DOHH2 (cell line): ENCODE results near the gene AGBL4.

Experiments used
- H3F3A ChIP-seq: fragments of 200-600 bp; sonication (generic), shearing (Covaris generic); 2 replicates; pipeline ENCODE4 v1.6.0; 2016; ENCODE audit warnings: antibody characterized with exemption, mild to moderate bottlenecking; ENCODE audit not compliant: control insufficient read depth, insufficient read depth
- H3K27ac ChIP-seq: fragments of 200-600 bp; sonication (generic); 2 replicates; pipeline ENCODE4 v1.5.1; 2014; ENCODE audit warnings: low read depth, mild to moderate bottlenecking, low read length, moderate library complexity
- H3K27me3 ChIP-seq: fragments of 200-600 bp; sonication (generic); 2 replicates; pipeline ENCODE4 v1.6.1; 2014; ENCODE audit warnings: mild to moderate bottlenecking, low read length, mixed read lengths; ENCODE audit not compliant: control insufficient read depth
- H3K36me3 ChIP-seq: fragments of 200-600 bp; sonication (generic); 2 replicates; pipeline ENCODE4 v1.6.1; 2014; ENCODE audit warnings: mild to moderate bottlenecking, low read length, moderate library complexity, mixed read lengths; ENCODE audit not compliant: control insufficient read depth
- H3K4me1 ChIP-seq: fragments of 200-600 bp; sonication (generic); 2 replicates; pipeline ENCODE4 v1.6.1; 2014; ENCODE audit warnings: mild to moderate bottlenecking, low read length, mixed read lengths; ENCODE audit not compliant: control insufficient read depth
- H3K4me2 ChIP-seq: fragments of 200-600 bp; sonication (generic); 2 replicates; pipeline ENCODE4 v1.6.0; 2014; ENCODE audit warnings: mild to moderate bottlenecking, low read length, moderate library complexity
- H3K4me3 ChIP-seq: fragments of 200-600 bp; sonication (generic); 2 replicates; pipeline ENCODE4 v1.5.1; 2014; ENCODE audit warnings: mild to moderate bottlenecking, low read length, mixed read lengths
- H3K79me2 ChIP-seq: fragments of 200-600 bp; sonication (generic); 2 replicates; pipeline ENCODE4 v1.6.1; 2014; ENCODE audit warnings: mild to moderate bottlenecking, low read length, mixed read lengths; ENCODE audit not compliant: control insufficient read depth
- H3K9me2 ChIP-seq: fragments of 200-600 bp; sonication (generic); replicated peaks from 2 replicates; pipeline ENCODE4 v1.6.1; 2014; ENCODE audit warnings: mild to moderate bottlenecking, low read length, mixed read lengths; ENCODE audit not compliant: control insufficient read depth
- H3K9me3 ChIP-seq: fragments of 200-600 bp; sonication (generic); 2 replicates; pipeline ENCODE4 v1.6.1; 2014; ENCODE audit warnings: antibody characterized with exemption, low read length, mixed read lengths; ENCODE audit not compliant: control insufficient read depth, insufficient read depth
- H4K20me1 ChIP-seq: fragments of 200-600 bp; sonication (generic); 2 replicates; pipeline ENCODE4 v1.6.0; 2014; ENCODE audit warnings: low read depth, mild to moderate bottlenecking, antibody characterized with exemption, low read length, moderate library complexity; ENCODE audit not compliant: control insufficient read depth, insufficient read depth
- EZH2phosphoT487 ChIP-seq: fragments of 200-600 bp; sonication (generic); IDR thresholded peaks from 2 replicates; pipeline ENCODE4 v1.6.1; 2017; ENCODE audit warnings: borderline replicate concordance, mild to moderate bottlenecking, antibody characterized with exemption, low read length, moderate library complexity, mixed read lengths
- TF ChIP-seq, protein P1 (sequence below): fragments of 200-600 bp; sonication (generic); IDR thresholded peaks from one replicate; pipeline ENCODE4 v1.5.1; 2014; ENCODE audit warnings: antibody characterized with exemption, mild to moderate bottlenecking, low read depth, low read length; ENCODE audit not compliant: poor library complexity, severe bottlenecking

AGBL4 gene

DNA sequence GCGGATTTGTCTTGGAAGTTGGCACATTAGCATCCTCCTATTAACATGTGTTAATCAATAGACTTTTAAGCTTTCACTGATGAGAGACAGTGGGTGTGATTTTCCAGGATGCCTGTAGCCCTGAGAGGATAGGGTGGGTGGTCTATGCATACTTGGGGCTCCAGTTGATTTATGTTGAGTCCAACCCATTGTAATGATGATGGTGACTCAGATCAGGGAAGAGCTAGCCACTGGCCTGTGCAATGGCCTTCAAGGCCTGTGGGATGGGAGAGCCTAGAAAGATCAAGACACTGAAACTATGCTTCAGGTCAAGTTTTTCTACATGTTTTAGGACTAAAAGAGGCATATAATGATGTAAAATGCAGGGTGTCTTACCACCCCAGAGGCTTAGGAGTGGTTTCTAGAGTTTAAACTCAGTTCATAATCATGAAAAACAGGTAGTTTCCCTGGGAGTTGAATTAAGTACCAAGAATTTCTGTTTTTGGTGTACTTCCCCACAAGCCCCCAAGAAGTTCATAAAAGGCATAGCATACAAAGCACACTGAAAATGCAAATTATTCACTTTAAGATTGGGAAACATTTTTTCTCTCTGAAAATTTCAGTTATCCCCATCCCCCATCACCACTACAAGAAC is 1267.0 kb downstream of the AGBL4 start:
- no peaks in the 10 kb centered on the region for H3K36me3 ChIP-seq
- H4K20me1 ChIP-seq = no peaks in the 10 kb centered on the region

DNA sequence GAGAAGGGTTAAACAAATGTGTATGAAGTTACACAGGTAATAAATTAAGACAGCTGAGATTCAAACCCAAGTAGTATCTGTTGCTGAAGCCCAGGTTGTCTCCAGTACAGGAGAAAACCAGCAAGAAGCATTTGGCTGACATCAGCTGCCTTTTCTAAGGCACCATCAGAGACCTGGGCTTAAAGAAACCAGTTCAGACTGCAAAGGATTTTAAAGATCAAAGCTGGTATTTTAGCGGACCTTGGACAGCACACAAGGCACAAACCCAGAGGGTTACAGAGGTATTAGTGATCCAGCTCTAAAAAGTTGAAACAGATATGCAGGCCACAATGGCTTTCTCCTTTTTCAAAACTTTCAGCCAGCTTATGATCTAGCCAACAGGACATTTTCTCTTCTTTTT is 1270.5 kb downstream of the AGBL4 start:
- Histone ChIP-seq H3K36me3 (no peaks in the 10 kb centered on the region), H3K9me2 (no peaks in the 10 kb centered on the region), H3K4me2 (no peak overlapping the region), H3K9me3 (no peaks in the 10 kb centered on the region), H3F3A (no peaks in the 10 kb centered on the region), H3K79me2 (no peaks in the 10 kb centered on the region), H3K27me3 (no peaks in the 10 kb centered on the region), H4K20me1 (no peaks in the 10 kb centered on the region), H3K4me3 (no peak overlapping the region), H3K27ac (no peak overlapping the region), H3K4me1 (peaks cover 8% of the 10 kb centered on the region)
- TF ChIP-seq, protein P1, sequence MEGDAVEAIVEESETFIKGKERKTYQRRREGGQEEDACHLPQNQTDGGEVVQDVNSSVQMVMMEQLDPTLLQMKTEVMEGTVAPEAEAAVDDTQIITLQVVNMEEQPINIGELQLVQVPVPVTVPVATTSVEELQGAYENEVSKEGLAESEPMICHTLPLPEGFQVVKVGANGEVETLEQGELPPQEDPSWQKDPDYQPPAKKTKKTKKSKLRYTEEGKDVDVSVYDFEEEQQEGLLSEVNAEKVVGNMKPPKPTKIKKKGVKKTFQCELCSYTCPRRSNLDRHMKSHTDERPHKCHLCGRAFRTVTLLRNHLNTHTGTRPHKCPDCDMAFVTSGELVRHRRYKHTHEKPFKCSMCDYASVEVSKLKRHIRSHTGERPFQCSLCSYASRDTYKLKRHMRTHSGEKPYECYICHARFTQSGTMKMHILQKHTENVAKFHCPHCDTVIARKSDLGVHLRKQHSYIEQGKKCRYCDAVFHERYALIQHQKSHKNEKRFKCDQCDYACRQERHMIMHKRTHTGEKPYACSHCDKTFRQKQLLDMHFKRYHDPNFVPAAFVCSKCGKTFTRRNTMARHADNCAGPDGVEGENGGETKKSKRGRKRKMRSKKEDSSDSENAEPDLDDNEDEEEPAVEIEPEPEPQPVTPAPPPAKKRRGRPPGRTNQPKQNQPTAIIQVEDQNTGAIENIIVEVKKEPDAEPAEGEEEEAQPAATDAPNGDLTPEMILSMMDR = no peak
- TF ChIP-seq EZH2phosphoT487 = no peak

More for the DNA sequence above, 1267.0 kb downstream of the AGBL4 start:
- no peaks in the 10 kb centered on the region for H3K79me2 ChIP-seq
- no peaks in the 10 kb centered on the region for H3K27me3 ChIP-seq
- no peaks in the 10 kb centered on the region for H3F3A ChIP-seq
- no peak overlapping the region for H3K4me3 ChIP-seq
- no peak overlapping the region for H3K4me2 ChIP-seq
- no peaks in the 10 kb centered on the region for H3K9me3 ChIP-seq
- H3K9me2 ChIP-seq = no peaks in the 10 kb centered on the region
- TF ChIP-seq, protein P1 = no peak
- TF ChIP-seq EZH2phosphoT487 = no peak
- H3K4me1 ChIP-seq = no peaks in the 10 kb centered on the region
- no peak overlapping the region for H3K27ac ChIP-seq

- H3K27me3 ChIP-seq = no peaks in the 10 kb centered on the region
- H3K9me2 ChIP-seq = no peaks in the 10 kb centered on the region
- H3K79me2 ChIP-seq = no peaks in the 10 kb centered on the region
- H3K4me3 ChIP-seq = no peak overlapping the region
- H3K9me3 ChIP-seq = no peaks in the 10 kb centered on the region
- H3K36me3 ChIP-seq = no peaks in the 10 kb centered on the region
- no peak overlapping the region for H3K4me2 ChIP-seq
- H3F3A ChIP-seq = no peaks in the 10 kb centered on the region
- H3K4me1 ChIP-seq = peaks cover 8% of the 10 kb centered on the region
- no peak overlapping the region for H3K27ac ChIP-seq
- TF ChIP-seq, protein P1 = no peak
- no peak for TF ChIP-seq EZH2phosphoT487
- H4K20me1 ChIP-seq = no peaks in the 10 kb centered on the region
Observed at GRCh38 chr1:48750109-48750508, 1273.6 kb downstream of the AGBL4 start.
